K562 (cell line): ENCODE measurements around the gene CNIH4. TPM values are rescaled to one million over a fixed set of nuclear protein-coding genes. Genes with fewer than 3 reads are reported as not detected.

Source experiments
- ELF1 ChIP-seq: fragments of 200-800 bp; sonication (Bioruptor generic); IDR thresholded peaks from 2 replicates; pipeline ENCODE4 v1.6.1; 2016; ENCODE audit warnings: missing genetic modification characterization, missing compliant biosample characterization
- HIVEP1 ChIP-seq: fragments of 250-450 bp; sonication (Bioruptor Pico); IDR thresholded peaks from 2 replicates; pipeline ENCODE4 v1.4.0; 2020; ENCODE audit warnings: mild to moderate bottlenecking
- PHB ChIP-seq: fragments of 250-450 bp; sonication (Bioruptor Pico); IDR thresholded peaks from 2 replicates; pipeline ENCODE4 v1.5.0; 2021
- RNF2 ChIP-seq: sonication (generic); IDR thresholded peaks from 2 replicates; pipeline ENCODE4 v1.6.1; 2016
- ZNF696 ChIP-seq: fragments of 250-450 bp; sonication (Bioruptor Pico); conservative IDR thresholded peaks from 2 replicates; pipeline ENCODE4 v1.4.0; 2020; ENCODE audit warnings: mild to moderate bottlenecking, moderate library complexity
- polyA plus RNA-seq, 8 experiments: library from polyadenylated mRNA; depleted of rRNA in 4 of 8; stranded (reverse) in 5 of 8; unstranded in 3 of 8; fragments of >200 nt; fragmentation: Nextera tagmentation in 2 of 8; fragmentation: Illumina TruSeq in 1 of 8; extraction: Ambion mirVana in 2 of 8; extraction: Trizol in 1 of 8; gene quantifications; 2 replicates each; pipeline versions ENCODE4 v1.2.1 to v1.2.3, GENCODE V29; 2011 to 2014; ENCODE audit warnings: inconsistent platforms in 1 of 8, missing spikeins in 1 of 8
- total RNA-seq, 7 experiments: library from RNA; depleted of rRNA in 6 of 7; stranded (reverse); fragments of >200 nt in 6 of 7; fragmentation: Illumina TruSeq in 2 of 7; extraction: Trizol in 2 of 7; gene quantifications; 2 replicates each; pipeline versions ENCODE4 v1.2.1 to v1.2.3, GENCODE V29; 2011 to 2021; ENCODE audit warnings: low replicate concordance in 1 of 7
- TF ChIP-seq, protein P1 (sequence below), 2 experiments: fragments of 450-650 bp; IDR thresholded peaks; 2 replicates each; pipeline ENCODE4 v1.6.1; 2018; ENCODE audit warnings: mild to moderate bottlenecking in 2 of 2, low read depth in 1 of 2; ENCODE audit not compliant: partially characterized antibody in 2 of 2
- TF ChIP-seq, protein P2 (sequence below): fragments of 250-450 bp; sonication (Bioruptor Pico); IDR thresholded peaks from 2 replicates; pipeline ENCODE4 v1.8.0; 2022; ENCODE audit warnings: moderate library complexity, mild to moderate bottlenecking, inconsistent platforms

CNIH4 gene
- total and polyA plus RNA-seq, 9 of the 15 experiments (the other 6 are each of a cell fraction or from before 2014, with no cell fraction given): 41.3 to 266 (median 61.1) TPM

GRCh38 chr1:224333309-224333926, 23.3 kb upstream of the CNIH4 start (continued):
- TF ChIP-seq, protein P1, sequence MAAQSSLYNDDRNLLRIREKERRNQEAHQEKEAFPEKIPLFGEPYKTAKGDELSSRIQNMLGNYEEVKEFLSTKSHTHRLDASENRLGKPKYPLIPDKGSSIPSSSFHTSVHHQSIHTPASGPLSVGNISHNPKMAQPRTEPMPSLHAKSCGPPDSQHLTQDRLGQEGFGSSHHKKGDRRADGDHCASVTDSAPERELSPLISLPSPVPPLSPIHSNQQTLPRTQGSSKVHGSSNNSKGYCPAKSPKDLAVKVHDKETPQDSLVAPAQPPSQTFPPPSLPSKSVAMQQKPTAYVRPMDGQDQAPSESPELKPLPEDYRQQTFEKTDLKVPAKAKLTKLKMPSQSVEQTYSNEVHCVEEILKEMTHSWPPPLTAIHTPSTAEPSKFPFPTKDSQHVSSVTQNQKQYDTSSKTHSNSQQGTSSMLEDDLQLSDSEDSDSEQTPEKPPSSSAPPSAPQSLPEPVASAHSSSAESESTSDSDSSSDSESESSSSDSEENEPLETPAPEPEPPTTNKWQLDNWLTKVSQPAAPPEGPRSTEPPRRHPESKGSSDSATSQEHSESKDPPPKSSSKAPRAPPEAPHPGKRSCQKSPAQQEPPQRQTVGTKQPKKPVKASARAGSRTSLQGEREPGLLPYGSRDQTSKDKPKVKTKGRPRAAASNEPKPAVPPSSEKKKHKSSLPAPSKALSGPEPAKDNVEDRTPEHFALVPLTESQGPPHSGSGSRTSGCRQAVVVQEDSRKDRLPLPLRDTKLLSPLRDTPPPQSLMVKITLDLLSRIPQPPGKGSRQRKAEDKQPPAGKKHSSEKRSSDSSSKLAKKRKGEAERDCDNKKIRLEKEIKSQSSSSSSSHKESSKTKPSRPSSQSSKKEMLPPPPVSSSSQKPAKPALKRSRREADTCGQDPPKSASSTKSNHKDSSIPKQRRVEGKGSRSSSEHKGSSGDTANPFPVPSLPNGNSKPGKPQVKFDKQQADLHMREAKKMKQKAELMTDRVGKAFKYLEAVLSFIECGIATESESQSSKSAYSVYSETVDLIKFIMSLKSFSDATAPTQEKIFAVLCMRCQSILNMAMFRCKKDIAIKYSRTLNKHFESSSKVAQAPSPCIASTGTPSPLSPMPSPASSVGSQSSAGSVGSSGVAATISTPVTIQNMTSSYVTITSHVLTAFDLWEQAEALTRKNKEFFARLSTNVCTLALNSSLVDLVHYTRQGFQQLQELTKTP (IDR thresholded peaks at IDR 0.05; ENCODE audit: low read depth in 1 of 2, partially characterized antibody in 2 of 2): no peak
- TF ChIP-seq, protein P2, sequence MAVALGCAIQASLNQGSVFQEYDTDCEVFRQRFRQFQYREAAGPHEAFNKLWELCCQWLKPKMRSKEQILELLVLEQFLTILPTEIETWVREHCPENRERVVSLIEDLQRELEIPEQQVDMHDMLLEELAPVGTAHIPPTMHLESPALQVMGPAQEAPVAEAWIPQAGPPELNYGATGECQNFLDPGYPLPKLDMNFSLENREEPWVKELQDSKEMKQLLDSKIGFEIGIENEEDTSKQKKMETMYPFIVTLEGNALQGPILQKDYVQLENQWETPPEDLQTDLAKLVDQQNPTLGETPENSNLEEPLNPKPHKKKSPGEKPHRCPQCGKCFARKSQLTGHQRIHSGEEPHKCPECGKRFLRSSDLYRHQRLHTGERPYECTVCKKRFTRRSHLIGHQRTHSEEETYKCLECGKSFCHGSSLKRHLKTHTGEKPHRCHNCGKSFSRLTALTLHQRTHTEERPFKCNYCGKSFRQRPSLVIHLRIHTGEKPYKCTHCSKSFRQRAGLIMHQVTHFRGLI (CRISPR knock-in tag): no peak
- no peak for TF ChIP-seq HIVEP1 (CRISPR knock-in tag)
- TF ChIP-seq PHB: no peak
- TF ChIP-seq ZNF696: no peak
- peak; percentile 43; the same call in 1 of the 2 replicates for TF ChIP-seq ELF1 (tag)
- TF ChIP-seq RNF2: 0 out of 2 replicates have a peak, but pooled peaks have one; percentile 15
